HuH-7 (cell line): ENCODE results near the gene AGAP1.
A peak's percentile ranks its signal among the peaks of the same experiment; 100 is the strongest.

Source experiments
- DNase-seq: peaks from one replicate; pipeline ENCODE4 v3.0.0; 2011; ENCODE audit warnings: low spot score

The AGAP1 gene

DNA sequence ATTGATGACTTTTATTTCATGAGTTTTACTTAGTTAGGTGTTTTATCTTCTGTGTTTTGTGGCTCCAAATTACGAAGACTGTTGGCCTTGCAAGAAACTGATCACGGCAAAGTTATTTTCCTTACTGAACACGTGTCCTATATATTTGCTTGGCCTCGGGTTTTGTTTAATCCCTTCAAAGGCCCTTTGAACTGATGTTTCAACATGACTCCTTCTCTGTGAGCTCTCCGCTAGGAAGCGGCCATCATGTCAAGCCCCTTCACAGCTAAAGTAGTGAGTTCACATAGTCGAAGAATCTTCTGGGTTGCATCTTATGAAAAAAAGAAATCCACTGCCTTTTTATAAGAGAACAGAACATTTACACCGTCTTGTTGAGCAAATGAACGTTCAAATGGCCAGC is 515.0 kb downstream of the AGAP1 start:
- DNase-seq = no peak

DNA sequence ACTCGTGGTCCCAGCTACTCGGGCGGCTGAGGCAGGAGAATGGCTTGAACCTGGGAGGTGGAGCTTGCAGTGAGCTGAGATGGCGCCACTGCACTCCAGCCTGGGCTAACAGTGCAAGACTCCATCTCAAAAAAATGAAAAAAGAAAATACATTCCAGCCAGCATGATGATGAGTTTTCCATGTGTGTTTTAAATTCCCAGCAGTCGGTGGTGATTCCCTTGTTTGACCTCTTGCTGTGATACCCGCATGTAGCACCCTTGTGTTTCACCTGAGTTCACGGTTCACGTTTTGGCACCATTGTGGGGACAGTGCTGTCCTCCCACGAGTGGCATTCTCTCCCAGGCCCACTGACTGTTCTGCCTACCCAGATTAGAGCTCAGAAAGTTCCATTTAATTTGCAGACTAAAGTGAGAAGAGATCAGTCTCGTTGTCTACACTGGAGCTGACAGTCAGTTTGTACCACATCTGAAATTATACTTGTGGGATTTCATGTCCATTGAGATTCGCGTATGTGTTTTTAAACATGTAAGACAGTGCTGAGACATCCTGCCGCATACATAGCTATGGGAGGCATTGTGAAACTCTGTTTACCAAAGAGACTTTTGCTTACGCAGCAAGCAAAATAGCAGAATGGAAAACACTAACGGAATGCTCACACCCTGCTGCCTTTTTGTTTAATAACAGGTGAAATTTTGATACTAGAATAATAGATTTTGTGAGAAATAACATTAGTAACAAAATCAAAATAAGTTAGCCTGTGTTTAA is 517.3 kb downstream of the AGAP1 start:
- DNase-seq = no peak

GRCh38 chr2:236012155-236012554 is 518.3 kb downstream of the AGAP1 start:
- peak; percentile 45 for DNase-seq

DNA sequence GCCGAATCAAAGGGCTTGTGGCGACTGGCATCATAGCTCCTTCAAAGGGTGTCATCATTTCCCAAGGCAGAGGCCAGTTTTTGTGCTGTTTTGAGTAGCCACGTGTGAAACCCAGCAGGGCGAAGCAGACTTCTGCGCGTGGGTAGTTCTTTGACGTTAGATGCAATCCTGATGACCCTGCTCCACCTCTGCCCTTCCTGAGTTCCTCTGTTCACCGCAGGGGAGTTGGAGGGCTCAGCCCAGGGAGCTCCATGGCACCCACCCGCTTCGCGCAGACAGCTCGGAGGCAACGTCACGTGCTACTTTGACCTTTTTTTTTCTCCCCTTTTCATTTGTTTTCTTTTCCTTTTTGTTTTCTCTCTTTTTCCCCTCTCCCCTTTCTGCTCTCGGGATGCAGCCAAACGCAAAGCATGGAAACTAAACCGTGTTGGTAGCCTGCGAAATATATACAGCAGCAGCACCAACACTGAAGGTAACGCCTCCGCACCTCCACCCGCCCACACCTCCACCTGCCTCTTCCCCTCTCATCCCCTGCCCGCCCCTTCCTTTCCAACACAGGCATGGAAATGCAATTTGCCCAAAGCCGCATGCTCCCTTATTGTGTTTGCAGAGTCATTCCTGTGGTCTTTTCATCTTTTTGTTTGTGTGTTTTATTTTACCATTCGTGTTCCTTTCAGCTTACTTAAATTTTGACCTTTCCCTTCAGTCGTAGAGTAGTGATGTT is 520.7 kb downstream of the AGAP1 start:
- DNase-seq = no peak

DNA sequence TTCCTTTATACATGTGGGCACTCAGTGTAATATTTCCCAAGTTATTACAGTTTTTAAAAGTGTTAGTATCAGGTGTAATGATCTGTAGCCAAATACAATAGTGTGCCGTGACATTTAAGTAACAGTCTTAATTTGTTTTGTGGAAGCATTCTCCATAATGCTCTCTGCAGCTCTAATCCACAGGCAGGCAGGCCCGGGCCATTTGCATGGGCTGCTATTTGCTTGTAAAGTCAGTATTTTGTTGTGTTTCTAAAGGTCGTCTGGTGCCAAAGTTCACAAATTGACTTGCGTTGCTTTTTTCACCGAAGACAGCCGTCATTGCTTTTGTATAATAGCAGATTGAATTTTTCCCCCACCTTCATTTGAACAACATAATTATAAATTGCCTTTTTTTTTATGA is 521.3 kb downstream of the AGAP1 start:
- no peak for DNase-seq

GRCh38 chr2:236016496-236016895 is 522.7 kb downstream of the AGAP1 start:
- DNase-seq = no peak

GRCh38 chr2:236017446-236017845 is 523.6 kb downstream of the AGAP1 start:
- DNase-seq = no peak

DNA sequence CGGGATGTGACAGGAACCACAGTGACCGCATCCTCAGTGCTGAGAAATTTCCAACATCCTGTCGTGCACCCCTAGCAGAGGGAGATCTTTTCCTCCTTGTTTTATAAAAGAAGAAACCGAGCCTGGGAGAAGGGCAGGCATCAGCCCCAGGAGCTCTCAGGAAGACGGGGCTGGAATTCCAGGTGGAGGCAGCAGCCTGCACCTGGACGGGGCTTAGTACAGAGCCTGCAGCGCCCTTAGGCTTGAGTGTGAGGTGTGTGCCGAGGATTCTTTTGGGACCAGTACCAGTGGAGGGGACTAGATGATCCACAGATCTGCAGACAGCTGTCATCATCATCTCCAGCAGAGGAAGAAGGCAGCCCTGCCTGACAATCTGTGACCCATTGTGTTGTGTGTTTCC is 525.6 kb downstream of the AGAP1 start:
- no peak for DNase-seq

GRCh38 chr2:236021499-236022057 is 527.7 kb downstream of the AGAP1 start:
- no peak for DNase-seq

GRCh38 chr2:236022128-236022527 is 528.3 kb downstream of the AGAP1 start:
- no peak for DNase-seq

GRCh38 chr2:236025892-236026291 is 532.0 kb downstream of the AGAP1 start:
- DNase-seq = no peak

DNA sequence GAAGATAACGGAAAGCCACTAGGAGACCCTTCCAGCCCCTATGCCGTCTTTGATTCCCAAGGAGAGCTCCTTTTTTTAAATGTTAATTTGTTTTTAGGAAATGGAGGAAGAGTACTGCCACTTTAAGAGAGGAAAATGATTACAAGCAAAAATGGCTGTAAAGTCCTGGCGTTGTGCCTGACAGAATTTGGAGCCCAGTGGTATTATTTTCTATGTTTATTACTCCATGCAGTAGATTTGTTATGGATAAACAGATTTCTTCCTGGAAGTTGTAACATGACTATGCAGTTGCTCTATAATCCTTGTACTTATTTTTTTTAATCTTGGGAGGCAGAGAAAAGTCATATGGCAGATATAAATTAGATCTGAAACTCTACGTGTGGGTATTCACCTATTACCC is 533.0 kb downstream of the AGAP1 start:
- DNase-seq = no peak

GRCh38 chr2:236028066-236028465 is 534.2 kb downstream of the AGAP1 start:
- no peak for DNase-seq

GRCh38 chr2:236033462-236033861 is 539.6 kb downstream of the AGAP1 start:
- no peak for DNase-seq

GRCh38 chr2:236034974-236035373 is 541.1 kb downstream of the AGAP1 start:
- no peak for DNase-seq

DNA sequence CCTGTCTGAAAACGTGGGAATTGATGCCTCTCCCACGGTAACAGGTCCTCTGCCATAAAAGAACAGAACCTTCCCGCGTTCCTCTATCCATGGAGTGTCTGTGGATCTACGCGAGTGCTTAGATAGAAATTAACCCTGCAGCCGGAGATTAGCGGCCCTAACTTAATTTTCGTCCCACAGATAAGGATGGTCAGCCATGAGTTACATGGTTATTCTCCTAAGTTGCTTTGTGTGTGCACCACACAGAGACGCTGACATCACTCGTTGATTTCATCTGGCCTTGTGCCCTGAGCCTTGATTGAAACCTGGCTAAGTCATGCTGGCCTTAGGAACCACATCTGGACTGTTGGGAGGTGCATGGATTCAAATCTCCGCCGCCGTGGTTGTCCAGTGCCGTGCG is 542.2 kb downstream of the AGAP1 start:
- DNase-seq = no peak

GRCh38 chr2:236038096-236038495 is 544.3 kb downstream of the AGAP1 start:
- DNase-seq = no peak

DNA sequence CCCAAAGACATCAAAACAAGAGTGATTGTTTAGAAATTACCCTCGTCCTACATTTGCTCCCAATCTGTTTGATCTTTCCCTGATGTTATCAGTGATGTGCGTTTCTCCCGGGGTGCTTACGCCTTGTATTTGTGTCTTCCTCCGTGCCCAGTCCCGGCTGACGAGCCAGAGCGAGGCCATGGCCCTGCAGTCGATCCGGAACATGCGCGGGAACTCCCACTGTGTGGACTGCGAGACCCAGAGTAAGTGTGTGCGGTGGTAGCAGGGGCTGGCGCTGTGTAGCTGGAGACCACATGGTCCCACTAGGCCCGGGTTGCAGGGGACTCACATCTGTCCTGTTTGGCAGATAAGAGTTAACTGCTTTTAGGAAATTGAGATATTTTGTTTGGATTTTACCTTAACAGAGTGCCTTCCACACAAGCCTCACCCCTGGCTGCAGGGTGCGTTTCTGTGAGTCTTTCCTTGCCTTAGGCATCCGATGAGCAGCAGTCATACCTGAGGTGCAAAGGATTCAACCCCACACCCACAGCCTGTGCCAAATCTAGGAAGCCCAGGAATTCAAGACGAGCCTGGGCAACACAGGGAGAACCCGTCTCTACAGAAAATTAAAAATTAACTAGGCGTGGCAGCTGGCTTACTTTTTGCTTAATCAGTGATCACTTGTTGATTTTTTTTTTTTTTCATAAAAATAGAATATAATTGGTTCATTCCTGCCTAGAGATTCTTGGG is 546.9 kb downstream of the AGAP1 start:
- DNase-seq = no peak

GRCh38 chr2:236041616-236042015 is 547.8 kb downstream of the AGAP1 start:
- no peak for DNase-seq

GRCh38 chr2:236042087-236042486 is 548.2 kb downstream of the AGAP1 start:
- no peak for DNase-seq

GRCh38 chr2:236044191-236044590 is 550.3 kb downstream of the AGAP1 start:
- DNase-seq = no peak
